Measurements from ENCODE around the gene LRRC23. TPM values are rescaled to one million over a fixed set of nuclear protein-coding genes. Genes with fewer than 3 reads are reported as not detected.

The LRRC23 gene
- total RNA-seq, 4 donors from 2014 or later: 3.9 to 7.9 (median 6.2) TPM

DNA sequence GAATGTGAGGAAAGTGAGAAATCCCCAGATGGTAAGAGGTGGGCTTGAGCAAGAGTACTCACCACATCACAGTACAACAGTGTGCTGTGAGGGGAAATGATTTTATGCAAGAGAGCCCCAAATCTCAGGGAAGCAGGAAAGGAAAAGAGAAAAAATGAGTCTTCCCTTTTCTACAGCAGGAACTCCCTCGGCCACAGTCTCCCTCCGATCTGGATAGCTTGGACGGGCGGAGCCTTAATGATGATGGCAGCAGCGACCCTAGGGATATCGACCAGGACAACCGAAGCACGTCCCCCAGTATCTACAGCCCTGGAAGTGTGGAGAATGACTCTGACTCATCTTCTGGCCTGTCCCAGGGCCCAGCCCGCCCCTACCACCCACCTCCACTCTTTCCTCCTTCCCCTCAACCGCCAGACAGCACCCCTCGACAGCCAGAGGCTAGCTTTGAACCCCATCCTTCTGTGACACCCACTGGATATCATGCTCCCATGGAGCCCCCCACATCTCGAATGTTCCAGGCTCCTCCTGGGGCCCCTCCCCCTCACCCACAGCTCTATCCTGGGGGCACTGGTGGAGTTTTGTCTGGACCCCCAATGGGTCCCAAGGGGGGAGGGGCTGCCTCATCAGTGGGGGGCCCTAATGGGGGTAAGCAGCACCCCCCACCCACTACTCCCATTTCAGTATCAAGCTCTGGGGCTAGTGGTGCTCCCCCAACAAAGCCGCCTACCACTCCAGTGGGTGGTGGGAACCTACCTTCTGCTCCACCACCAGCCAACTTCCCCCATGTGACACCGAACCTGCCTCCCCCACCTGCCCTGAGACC lies 31.0 kb downstream of the LRRC23 start:
- TF ChIP-seq, protein P1, sequence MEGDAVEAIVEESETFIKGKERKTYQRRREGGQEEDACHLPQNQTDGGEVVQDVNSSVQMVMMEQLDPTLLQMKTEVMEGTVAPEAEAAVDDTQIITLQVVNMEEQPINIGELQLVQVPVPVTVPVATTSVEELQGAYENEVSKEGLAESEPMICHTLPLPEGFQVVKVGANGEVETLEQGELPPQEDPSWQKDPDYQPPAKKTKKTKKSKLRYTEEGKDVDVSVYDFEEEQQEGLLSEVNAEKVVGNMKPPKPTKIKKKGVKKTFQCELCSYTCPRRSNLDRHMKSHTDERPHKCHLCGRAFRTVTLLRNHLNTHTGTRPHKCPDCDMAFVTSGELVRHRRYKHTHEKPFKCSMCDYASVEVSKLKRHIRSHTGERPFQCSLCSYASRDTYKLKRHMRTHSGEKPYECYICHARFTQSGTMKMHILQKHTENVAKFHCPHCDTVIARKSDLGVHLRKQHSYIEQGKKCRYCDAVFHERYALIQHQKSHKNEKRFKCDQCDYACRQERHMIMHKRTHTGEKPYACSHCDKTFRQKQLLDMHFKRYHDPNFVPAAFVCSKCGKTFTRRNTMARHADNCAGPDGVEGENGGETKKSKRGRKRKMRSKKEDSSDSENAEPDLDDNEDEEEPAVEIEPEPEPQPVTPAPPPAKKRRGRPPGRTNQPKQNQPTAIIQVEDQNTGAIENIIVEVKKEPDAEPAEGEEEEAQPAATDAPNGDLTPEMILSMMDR (IDR thresholded peaks at IDR 0.05; ENCODE audit: low read depth): no peak

DNA sequence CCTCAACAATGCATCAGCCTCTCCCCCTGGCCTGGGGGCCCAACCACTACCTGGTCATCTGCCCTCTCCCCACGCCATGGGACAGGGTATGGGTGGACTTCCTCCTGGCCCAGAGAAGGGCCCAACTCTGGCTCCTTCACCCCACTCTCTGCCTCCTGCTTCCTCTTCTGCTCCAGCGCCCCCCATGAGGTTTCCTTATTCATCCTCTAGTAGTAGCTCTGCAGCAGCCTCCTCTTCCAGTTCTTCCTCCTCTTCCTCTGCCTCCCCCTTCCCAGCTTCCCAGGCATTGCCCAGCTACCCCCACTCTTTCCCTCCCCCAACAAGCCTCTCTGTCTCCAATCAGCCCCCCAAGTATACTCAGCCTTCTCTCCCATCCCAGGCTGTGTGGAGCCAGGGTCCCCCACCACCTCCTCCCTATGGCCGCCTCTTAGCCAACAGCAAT lies 31.6 kb downstream of the LRRC23 start:
- TF ChIP-seq, protein P1 (IDR thresholded peaks at IDR 0.05; ENCODE audit: low read depth): no peak

DNA sequence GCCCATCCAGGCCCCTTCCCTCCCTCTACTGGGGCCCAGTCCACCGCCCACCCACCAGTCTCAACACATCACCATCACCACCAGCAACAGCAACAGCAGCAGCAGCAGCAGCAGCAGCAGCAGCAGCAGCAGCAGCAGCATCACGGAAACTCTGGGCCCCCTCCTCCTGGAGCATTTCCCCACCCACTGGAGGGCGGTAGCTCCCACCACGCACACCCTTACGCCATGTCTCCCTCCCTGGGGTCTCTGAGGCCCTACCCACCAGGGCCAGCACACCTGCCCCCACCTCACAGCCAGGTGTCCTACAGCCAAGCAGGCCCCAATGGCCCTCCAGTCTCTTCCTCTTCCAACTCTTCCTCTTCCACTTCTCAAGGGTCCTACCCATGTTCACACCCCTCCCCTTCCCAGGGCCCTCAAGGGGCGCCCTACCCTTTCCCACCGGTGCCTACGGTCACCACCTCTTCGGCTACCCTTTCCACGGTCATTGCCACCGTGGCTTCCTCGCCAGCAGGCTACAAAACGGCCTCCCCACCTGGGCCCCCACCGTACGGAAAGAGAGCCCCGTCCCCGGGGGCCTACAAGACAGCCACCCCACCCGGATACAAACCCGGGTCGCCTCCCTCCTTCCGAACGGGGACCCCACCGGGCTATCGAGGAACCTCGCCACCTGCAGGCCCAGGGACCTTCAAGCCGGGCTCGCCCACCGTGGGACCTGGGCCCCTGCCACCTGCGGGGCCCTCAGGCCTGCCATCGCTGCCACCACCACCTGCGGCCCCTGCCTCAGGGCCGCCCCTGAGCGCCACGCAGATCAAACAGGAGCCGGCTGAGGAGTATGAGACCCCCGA lies 32.2 kb downstream of the LRRC23 start:
- TF ChIP-seq, protein P1 (IDR thresholded peaks at IDR 0.05; ENCODE audit: low read depth): no peak

DNA sequence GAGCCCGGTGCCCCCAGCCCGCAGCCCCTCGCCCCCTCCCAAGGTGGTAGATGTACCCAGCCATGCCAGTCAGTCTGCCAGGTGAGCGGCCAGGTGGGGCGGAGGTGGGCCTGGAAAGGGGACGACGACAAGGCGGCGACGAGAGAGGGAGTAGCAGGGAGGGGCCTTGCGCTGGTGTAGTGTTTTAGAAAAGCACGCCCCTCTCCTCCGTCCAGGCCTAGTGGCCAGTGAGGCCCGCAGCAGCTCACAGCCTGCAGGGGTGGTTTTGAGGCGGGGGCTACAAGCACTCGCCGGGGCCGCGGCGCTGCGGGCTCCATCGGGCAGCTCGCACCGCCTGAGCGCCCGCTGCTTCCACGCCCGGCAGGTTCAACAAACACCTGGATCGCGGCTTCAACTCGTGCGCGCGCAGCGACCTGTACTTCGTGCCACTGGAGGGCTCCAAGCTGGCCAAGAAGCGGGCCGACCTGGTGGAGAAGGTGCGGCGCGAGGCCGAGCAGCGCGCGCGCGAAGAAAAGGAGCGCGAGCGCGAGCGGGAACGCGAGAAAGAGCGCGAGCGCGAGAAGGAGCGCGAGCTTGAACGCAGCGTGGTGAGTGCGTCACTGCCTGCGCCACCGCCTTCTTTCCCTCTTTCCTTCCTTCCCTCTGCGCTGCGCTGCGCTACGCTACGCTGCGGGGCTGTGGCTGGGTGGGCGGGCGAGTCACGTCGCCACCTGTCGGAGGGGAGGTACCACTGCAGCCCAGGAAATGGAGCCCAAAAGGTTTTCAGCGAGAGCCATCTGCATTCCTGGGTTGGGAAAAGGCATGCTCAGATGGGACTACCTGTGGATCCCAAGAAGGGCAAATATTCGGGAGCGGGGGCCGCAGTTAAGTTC lies 33.1 kb downstream of the LRRC23 start:
- TF ChIP-seq, protein P1 (IDR thresholded peaks at IDR 0.05; ENCODE audit: low read depth): no peak

DNA sequence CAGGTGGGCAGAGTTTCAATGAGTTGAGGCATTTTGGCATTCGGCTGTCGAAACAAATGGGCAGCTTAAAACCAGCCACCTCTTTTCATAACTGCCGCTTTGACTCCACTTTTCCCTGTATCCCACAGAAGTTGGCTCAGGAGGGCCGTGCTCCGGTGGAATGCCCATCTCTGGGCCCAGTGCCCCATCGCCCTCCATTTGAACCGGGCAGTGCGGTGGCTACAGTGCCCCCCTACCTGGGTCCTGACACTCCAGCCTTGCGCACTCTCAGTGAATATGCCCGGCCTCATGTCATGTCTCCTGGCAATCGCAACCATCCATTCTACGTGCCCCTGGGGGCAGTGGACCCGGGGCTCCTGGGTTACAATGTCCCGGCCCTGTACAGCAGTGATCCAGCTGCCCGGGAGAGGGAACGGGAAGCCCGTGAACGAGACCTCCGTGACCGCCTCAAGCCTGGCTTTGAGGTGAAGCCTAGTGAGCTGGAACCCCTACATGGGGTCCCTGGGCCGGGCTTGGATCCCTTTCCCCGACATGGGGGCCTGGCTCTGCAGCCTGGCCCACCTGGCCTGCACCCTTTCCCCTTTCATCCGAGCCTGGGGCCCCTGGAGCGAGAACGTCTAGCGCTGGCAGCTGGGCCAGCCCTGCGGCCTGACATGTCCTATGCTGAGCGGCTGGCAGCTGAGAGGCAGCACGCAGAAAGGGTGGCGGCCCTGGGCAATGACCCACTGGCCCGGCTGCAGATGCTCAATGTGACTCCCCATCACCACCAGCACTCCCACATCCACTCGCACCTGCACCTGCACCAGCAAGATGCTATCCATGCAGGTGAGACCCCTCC lies 34.0 kb downstream of the LRRC23 start:
- TF ChIP-seq, protein P1 (IDR thresholded peaks at IDR 0.05; ENCODE audit: low read depth): no peak

DNA sequence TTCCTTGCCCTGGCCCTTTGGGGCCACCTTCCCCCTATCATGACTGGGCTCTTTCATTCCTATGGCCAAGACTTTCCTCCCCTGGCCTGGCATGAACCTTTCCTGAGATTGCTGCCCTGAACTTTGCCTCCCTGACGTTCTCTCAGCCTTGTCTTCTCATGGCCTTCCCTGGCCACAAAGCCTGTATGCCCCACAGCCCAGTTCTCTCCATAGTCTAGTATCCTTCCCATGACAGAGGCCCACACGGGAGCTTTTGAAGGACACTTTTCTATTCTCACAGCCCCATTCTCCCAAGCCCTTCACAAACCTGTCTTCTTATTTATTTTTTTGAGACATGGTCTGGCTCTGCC lies 34.5 kb downstream of the LRRC23 start:
- TF ChIP-seq, protein P1 (IDR thresholded peaks at IDR 0.05; ENCODE audit: low read depth): no peak
